Stimulated activated naive CD8-positive, alpha-beta T cell treated with anti-CD3 and anti-CD28 coated beads, Interleukin-15, Interleukin-2, amounts not matched to agents 100 ng/mL and 50 ng/mL, for 24 hours (primary cell): ENCODE results near the gene AOAH.
"Not testable (repeated sequence)": the region's sequence is repeated elsewhere in the genome, so short reads cannot be mapped to it uniquely, and the experiment has no call there.

Experiments used
- H3K27ac Mint-ChIP-seq: one replicate; pipeline ENCODE4 v1.8.0; 2021; ENCODE audit warnings: mild to moderate bottlenecking, mixed read lengths
- H3K27me3 Mint-ChIP-seq: one replicate; pipeline ENCODE4 v1.8.0; 2021; ENCODE audit warnings: mixed read lengths
- H3K36me3 Mint-ChIP-seq: one replicate; pipeline ENCODE4 v1.8.0; 2021; ENCODE audit warnings: low read depth, mixed read lengths
- H3K4me1 Mint-ChIP-seq: one replicate; pipeline ENCODE4 v1.8.0; 2021; ENCODE audit warnings: low read depth, mixed read lengths
- H3K4me3 Mint-ChIP-seq: one replicate; pipeline ENCODE4 v1.8.0; 2021; ENCODE audit warnings: mild to moderate bottlenecking, mixed read lengths
- H3K9me3 Mint-ChIP-seq: one replicate; pipeline ENCODE4 v1.8.0; 2021; ENCODE audit warnings: mixed read lengths

AOAH gene

GRCh38 chr7:36663481-36663880, 60.8 kb downstream of the AOAH start:
- Mint-ChIP-seq H3K4me3 (no peak overlapping the region), H3K9me3 (peaks cover 7% of the 10 kb centered on the region), H3K27me3 (no peaks in the 10 kb centered on the region), H3K27ac (no peak overlapping the region), H3K4me1 (peaks cover 30% of the 10 kb centered on the region), H3K36me3 (no peaks in the 10 kb centered on the region)

GRCh38 chr7:36661135-36661840, 63.0 kb downstream of the AOAH start:
- no peaks in the 10 kb centered on the region for H3K27me3 Mint-ChIP-seq
- no peaks in the 10 kb centered on the region for H3K36me3 Mint-ChIP-seq
- H3K4me1 Mint-ChIP-seq, result peaks cover 19% of the 10 kb centered on the region
- H3K27ac Mint-ChIP-seq, result no peak overlapping the region
- H3K4me3 Mint-ChIP-seq, result no peak overlapping the region
- H3K9me3 Mint-ChIP-seq, result peaks cover 7% of the 10 kb centered on the region

- Mint-ChIP-seq H3K4me1 (peaks cover 19% of the 10 kb centered on the region), H3K4me3 (no peak overlapping the region), H3K27me3 (no peaks in the 10 kb centered on the region), H3K36me3 (no peaks in the 10 kb centered on the region), H3K9me3 (peaks cover 2% of the 10 kb centered on the region), H3K27ac (no peak overlapping the region)
These were observed 64.5 kb downstream of the AOAH start for GRCh38 chr7:36659638-36660341.

- H3K27me3 Mint-ChIP-seq, result no peaks in the 10 kb centered on the region
- H3K9me3 Mint-ChIP-seq, result no peaks in the 10 kb centered on the region
- peaks cover 19% of the 10 kb centered on the region for H3K4me1 Mint-ChIP-seq
- H3K27ac Mint-ChIP-seq, result no peak overlapping the region
- no peaks in the 10 kb centered on the region for H3K36me3 Mint-ChIP-seq
- no peak overlapping the region for H3K4me3 Mint-ChIP-seq
These were observed 65.2 kb downstream of the AOAH start for GRCh38 chr7:36659172-36659516.

- Mint-ChIP-seq H3K36me3 (no peaks in the 10 kb centered on the region), H3K27ac (no peak overlapping the region), H3K4me3 (no peak overlapping the region), H3K9me3 (no peaks in the 10 kb centered on the region), H3K27me3 (no peaks in the 10 kb centered on the region), H3K4me1 (peaks cover 21% of the 10 kb centered on the region)
These were observed 65.7 kb downstream of the AOAH start for GRCh38 chr7:36658335-36659171.

GRCh38 chr7:36657036-36657660, 67.1 kb downstream of the AOAH start:
- Mint-ChIP-seq H3K36me3 (peaks cover 4% of the 10 kb centered on the region), H3K27me3 (no peaks in the 10 kb centered on the region), H3K4me3 (no peak overlapping the region), H3K4me1 (peaks cover 22% of the 10 kb centered on the region), H3K27ac (no peak overlapping the region), H3K9me3 (no peaks in the 10 kb centered on the region)

- Mint-ChIP-seq H3K4me3 (no peak overlapping the region), H3K4me1 (peaks cover 14% of the 10 kb centered on the region), H3K27me3 (no peaks in the 10 kb centered on the region), H3K27ac (no peak overlapping the region), H3K9me3 (no peaks in the 10 kb centered on the region), H3K36me3 (peaks cover 4% of the 10 kb centered on the region)
These were observed 69.9 kb downstream of the AOAH start for GRCh38 chr7:36654436-36654835.

GRCh38 chr7:36653663-36654355, 70.5 kb downstream of the AOAH start:
- Mint-ChIP-seq H3K27me3 (no peaks in the 10 kb centered on the region), H3K27ac (no peak overlapping the region), H3K9me3 (no peaks in the 10 kb centered on the region), H3K4me1 (peaks cover 12% of the 10 kb centered on the region), H3K36me3 (peaks cover 4% of the 10 kb centered on the region), H3K4me3 (no peak overlapping the region)

- Mint-ChIP-seq H3K9me3 (no peaks in the 10 kb centered on the region), H3K4me3 (no peak overlapping the region), H3K36me3 (peaks cover 4% of the 10 kb centered on the region), H3K4me1 (peaks cover 9% of the 10 kb centered on the region), H3K27ac (no peak overlapping the region), H3K27me3 (no peaks in the 10 kb centered on the region)
These were observed 71.2 kb downstream of the AOAH start for GRCh38 chr7:36653008-36653662.

GRCh38 chr7:36652431-36652830, 71.9 kb downstream of the AOAH start:
- H3K9me3 Mint-ChIP-seq, result no peaks in the 10 kb centered on the region
- H3K27me3 Mint-ChIP-seq, result no peaks in the 10 kb centered on the region
- peaks cover 7% of the 10 kb centered on the region for H3K4me1 Mint-ChIP-seq
- no peak overlapping the region for H3K4me3 Mint-ChIP-seq
- no peak overlapping the region for H3K27ac Mint-ChIP-seq
- H3K36me3 Mint-ChIP-seq, result peaks cover 4% of the 10 kb centered on the region

GRCh38 chr7:36651404-36651803, 72.9 kb downstream of the AOAH start:
- Mint-ChIP-seq H3K4me3 (no peak overlapping the region), H3K36me3 (peaks cover 4% of the 10 kb centered on the region), H3K27me3 (no peaks in the 10 kb centered on the region), H3K4me1 (peaks cover 3% of the 10 kb centered on the region), H3K27ac (no peak overlapping the region), H3K9me3 (no peaks in the 10 kb centered on the region)

- no peaks in the 10 kb centered on the region for H3K27me3 Mint-ChIP-seq
- H3K4me1 Mint-ChIP-seq, result peaks cover 6% of the 10 kb centered on the region
- no peak overlapping the region for H3K27ac Mint-ChIP-seq
- no peak overlapping the region for H3K4me3 Mint-ChIP-seq
- peaks cover 4% of the 10 kb centered on the region for H3K36me3 Mint-ChIP-seq
- H3K9me3 Mint-ChIP-seq, result no peaks in the 10 kb centered on the region
These were observed 73.5 kb downstream of the AOAH start for GRCh38 chr7:36650766-36651312.

- no peak overlapping the region for H3K4me3 Mint-ChIP-seq
- H3K27ac Mint-ChIP-seq, result no peak overlapping the region
- H3K4me1 Mint-ChIP-seq, result peaks cover 11% of the 10 kb centered on the region
- H3K9me3 Mint-ChIP-seq, result no peaks in the 10 kb centered on the region
- H3K36me3 Mint-ChIP-seq, result peaks cover 4% of the 10 kb centered on the region
- no peaks in the 10 kb centered on the region for H3K27me3 Mint-ChIP-seq
These were observed 74.0 kb downstream of the AOAH start for GRCh38 chr7:36650320-36650719.

GRCh38 chr7:36649319-36649718, 75.0 kb downstream of the AOAH start:
- H3K27ac Mint-ChIP-seq, H3K36me3 Mint-ChIP-seq, H3K9me3 Mint-ChIP-seq, H3K27me3 Mint-ChIP-seq, H3K4me3 Mint-ChIP-seq: not testable (repeated sequence)
- H3K4me1 Mint-ChIP-seq, result peaks cover 20% of the 10 kb centered on the region
